HG03025 (cell line): Measurements from ENCODE around the gene GLYAT.
"Not testable (repeated sequence)": the region's sequence is repeated elsewhere in the genome, so short reads cannot be mapped to it uniquely, and the experiment has no call there.

ENCODE experiments used
- ATAC-seq: cut with Tn5 transposase; IDR thresholded peaks from one replicate; pipeline ENCODE4 v1.9.1; 2021; ENCODE audit warnings: mild to moderate bottlenecking, moderate library complexity; ENCODE audit not compliant: unreplicated experiment, low FRiP score

GLYAT gene

DNA sequence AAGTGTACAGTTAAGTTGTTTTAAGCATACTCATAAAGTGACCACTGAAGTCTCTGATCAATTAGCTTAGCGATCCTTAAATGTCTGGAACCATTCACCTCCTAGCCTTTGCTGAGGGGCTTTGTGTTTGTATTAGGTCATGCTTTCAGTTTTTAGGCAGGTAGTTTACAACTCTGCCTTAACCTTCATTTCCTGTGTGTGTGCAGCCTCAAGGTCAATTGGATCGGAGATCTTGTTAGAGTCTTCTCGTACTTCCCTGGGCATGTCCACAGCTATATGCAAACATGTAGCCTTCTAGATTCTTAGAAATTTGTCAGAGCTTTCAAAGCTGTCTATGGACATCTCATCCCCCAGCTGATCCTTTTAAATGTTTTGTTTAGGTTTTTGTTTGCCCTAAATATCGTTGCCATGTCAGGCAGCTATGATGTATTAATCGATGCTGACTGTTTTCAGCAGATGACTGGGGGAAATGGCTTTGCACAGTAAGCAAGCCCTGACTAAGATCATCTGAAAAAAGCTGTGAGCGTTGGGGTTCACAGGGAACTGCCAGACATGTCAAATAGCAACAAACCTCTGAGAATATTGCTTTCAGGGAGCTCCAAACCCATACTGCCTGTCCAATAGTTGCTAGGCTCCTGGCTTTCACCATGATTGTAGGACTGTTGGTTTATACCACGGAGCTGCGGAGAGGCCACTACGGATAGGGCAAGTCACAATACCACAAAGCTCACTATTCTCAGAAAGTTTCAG lies 45.6 kb downstream of the GLYAT start:
- ATAC-seq = no peak

DNA sequence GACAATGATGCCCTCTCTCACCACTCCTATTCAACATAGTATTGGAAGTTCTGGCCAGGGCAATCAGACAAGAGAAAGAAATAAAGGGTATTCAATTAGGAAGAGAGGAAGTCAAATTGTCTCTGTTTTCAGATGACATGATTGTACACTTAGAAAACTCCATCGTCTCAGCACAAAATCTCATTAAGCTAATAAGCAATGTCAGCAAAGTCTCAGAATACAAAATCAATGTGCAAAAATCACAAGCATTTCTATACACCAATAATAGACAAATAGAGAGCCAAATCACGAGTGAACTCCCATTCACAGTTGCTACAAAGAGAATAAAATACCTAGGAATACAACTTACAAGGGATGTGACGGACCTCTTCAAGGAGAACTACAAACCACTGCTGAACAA lies 49.1 kb downstream of the GLYAT start:
- not testable (repeated sequence) for ATAC-seq

DNA sequence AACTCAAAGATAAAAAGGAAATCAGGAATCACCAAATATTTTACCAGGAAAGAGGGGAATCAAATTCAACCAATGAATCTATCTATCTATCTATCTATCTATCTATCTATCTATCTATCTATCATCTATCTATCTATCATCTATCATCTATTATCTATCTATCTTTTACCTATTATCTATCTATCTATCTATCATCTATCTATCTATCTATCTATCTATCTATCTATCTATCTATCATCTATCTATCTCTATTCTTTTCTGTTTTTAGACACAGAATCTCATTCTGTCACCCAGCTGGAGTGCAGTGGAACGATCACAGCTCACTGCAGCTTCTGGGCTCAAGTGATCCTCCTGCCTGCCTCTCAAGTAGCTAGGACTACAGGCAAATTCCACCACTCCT lies 54.2 kb downstream of the GLYAT start:
- ATAC-seq = not testable (repeated sequence)

DNA sequence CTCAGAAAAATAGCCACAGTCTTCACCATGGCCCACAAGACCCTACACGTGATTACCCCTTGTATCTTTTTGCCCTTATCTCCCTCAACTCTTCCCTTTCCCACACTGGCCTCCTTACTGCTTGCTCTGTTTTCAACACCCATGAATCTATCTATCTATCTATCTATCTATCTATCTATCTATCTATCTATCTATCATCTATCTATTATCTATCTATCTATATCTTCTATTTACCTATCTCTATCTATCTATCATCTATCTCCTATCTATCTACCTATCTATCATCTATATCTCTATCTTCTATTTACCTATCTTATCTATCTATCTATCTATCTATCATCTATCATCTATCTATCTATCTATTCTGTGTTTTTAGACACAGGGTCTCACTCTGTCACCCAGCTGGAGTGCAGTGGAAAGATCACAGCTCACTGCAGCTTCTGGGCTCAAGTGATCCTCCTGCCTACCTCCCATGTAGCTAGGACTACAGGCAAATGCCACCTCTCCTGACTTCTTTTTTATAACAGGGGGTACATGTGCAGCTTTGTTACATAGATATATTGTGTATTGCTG lies 55.1 kb downstream of the GLYAT start:
- ATAC-seq = no peak

DNA sequence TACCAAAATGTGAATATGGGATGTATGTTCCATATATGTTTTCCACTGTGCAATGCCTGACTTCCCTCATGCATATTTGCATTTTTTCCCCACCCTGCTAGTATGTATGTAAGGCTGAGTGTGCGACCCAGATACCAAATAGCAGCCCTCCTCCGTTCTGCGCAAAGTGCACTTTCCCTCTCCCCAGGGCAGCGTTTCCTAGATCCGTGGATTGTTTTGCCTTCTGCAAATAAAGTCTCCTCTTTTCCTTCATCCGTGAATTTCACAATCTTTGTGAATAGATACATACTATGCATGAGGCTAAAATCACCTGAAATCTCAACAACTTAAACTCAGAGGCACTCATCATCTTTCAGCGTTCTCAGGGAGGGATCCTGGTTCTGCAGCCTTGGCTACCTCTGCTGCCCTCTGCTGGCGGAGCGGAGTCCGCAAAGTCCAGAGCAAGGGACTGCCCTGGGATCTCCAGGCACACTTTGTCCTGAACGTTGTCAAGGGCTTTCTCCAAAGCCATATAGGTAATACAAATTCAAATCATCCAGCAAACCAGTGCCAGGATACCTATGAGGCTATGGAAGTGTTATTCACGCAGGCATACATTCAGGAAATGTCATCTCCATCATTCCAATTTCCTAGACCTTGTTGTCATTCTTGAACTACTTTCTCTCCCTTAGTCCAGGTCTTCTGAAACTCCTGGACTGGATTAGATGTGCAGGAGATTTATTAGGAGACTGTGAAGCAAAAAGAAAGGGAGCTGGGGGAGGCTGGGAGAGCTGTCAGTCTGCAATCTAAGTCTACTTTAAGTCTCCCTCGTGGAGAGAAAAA lies 56.2 kb downstream of the GLYAT start:
- peak; percentile 80 for ATAC-seq

DNA sequence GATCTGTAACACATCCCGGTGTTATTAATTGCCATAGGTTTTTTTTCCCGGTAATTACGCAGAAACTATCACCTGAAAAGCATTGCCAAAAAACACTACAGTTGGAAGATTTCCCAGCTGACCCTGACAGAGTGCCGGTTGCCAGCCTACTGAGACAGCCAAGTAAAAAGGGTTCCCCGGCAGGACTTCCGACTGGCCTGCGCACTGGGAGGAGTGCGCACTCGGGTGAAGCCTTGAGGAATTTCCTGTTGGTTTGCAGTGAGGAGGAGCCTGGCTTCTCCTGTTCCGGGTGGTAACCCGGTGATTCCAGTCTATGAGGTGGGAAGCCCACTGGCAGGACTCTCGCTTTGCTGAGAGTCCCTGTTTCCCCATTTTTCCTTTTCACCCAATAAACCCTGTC lies 57.1 kb downstream of the GLYAT start:
- no peak for ATAC-seq

DNA sequence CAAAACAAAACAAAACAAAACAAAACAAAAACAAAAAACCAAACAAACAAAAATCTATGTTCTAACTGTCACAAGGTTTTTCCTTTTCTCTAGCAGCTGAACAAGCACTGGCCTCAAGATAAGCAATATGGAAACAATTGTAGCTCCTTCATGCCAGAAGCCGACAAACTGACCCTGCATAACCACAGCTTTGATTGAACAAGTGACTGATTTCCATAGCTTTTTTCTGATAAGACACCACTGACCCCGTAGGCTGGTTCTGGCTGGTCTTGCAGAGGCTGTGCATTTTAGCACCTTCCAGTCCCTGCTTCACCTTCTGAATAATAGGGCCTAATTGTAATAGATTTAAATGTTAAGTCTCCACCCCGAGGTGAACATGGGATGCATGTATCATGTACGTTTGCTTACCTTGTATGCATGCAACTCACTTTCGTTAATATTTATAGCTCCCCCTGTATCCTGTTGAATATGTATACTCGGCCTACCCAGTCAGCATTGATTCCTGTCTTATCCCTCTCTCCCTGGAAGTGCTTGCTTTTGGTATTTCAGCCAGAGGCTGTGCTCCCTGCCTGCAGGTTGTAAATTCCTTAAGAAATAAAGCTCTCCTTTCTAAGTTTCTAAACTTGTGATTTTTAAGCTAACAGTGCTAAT lies 59.6 kb downstream of the GLYAT start:
- ATAC-seq = no peak

DNA sequence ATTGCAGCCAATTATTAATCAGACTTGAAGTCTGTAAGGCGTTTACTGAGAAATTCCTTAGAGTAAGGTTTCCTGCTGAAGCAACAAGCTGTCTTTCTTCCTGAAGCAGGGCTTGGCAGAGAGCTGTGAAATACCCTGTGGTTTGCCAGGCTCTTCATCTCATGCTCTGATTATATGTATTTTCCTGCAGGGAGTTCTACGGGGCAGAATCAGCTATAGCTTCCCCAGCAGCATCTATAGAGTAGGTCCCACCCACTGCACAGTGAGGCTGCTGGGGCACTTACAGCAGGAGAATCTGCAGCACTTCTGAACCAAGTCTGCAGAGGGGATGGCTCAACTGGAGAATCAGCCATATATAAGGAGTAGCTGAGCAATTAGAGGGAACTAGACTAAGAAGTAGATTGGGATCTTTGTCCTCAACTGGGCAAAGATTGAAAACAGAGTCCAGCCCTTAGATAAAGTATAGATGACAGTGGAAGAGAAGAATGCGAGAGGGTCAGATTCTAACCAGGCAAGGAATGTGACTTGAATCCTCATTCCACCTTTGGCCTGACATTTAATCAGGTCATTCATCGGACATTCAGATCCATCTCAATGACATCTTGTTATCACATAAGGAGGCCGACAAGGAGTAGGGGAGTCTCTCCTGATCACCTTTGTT lies 71.7 kb downstream of the GLYAT start:
- no peak for ATAC-seq

DNA sequence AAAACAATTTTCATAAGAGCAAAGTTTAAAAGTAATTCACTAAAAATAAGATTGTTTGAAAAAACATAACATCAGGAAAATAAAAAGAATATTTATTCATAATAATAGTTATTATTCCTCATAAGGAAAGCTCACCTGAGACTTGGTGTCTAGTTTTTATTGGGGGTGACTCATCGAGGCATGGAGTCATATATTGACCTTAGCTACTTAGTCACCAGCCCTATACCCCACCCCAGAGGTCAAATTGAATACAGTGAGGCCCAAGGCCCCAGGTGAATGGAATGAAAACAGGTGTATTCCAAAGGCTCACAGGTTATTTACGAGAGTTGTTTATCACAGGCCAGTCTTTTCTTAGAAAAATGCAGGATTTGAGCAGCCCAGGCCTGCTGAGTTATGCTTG lies 72.3 kb downstream of the GLYAT start:
- no peak for ATAC-seq
